Liver (tissue), 3 donors: Measurements from ENCODE around the gene OTUD5.

ENCODE experiments used
- ATF3 ChIP-seq: IDR thresholded peaks from 2 replicates; pipeline ENCODE4 v1.6.1; 2016; ENCODE audit warnings: antibody characterized with exemption
- CTCF ChIP-seq: fragments of 150-350 bp; IDR thresholded peaks from 2 replicates; pipeline ENCODE4 v1.5.1; 2017; ENCODE audit warnings: improper control_type of control experiment, low read depth, low read length; ENCODE audit not compliant: missing input control
- EGR1 ChIP-seq, 2 donors: IDR thresholded peaks; 2 replicates each; pipeline ENCODE4 v1.6.1; 2016 to 2018; ENCODE audit warnings: antibody characterized with exemption in 2 of 2, low read depth in 2 of 2
- RAD21 ChIP-seq, 2 donors: IDR thresholded peaks; 2 replicates each; pipeline ENCODE4 v1.6.1; 2016; ENCODE audit warnings: antibody characterized with exemption in 2 of 2, mild to moderate bottlenecking in 2 of 2
- REST ChIP-seq: IDR thresholded peaks from 2 replicates; pipeline ENCODE4 v1.6.1; 2016; ENCODE audit warnings: antibody characterized with exemption, mild to moderate bottlenecking
- SP1 ChIP-seq: IDR thresholded peaks from 2 replicates; pipeline ENCODE4 v1.6.1; 2018; ENCODE audit warnings: antibody characterized with exemption, mild to moderate bottlenecking
- TAF1 ChIP-seq: conservative IDR thresholded peaks from 2 replicates; pipeline ENCODE4 v1.6.1; 2016; ENCODE audit warnings: antibody characterized with exemption, mild to moderate bottlenecking
- YY1 ChIP-seq: IDR thresholded peaks from 2 replicates; pipeline ENCODE4 v1.6.1; 2016; ENCODE audit warnings: antibody characterized with exemption, mild to moderate bottlenecking
- ZBTB33 ChIP-seq: IDR thresholded peaks from 2 replicates; pipeline ENCODE4 v1.6.1; 2016; ENCODE audit warnings: antibody characterized with exemption
- donor health status: healthy.
- donor health status: healthy.

GRCh38 chrX:48918301-48918642 lies 39.1 kb downstream of the OTUD5 start:
- TF ChIP-seq CTCF (no peak), REST (no peak), SP1 (no peak), EGR1 (IDR thresholded peaks at IDR 0.05; ENCODE audit: low read depth in 2 of 2) (no peak), TAF1 (no peak), RAD21 (IDR thresholded peaks at IDR 0.05) (no peak), ATF3 (no peak), ZBTB33 (no peak), YY1 (no peak)
